Fibroblast of skin of right quadriceps (primary cell): ENCODE data around the gene CARTPT.

ENCODE experiments used
- DNase-seq: peaks from one replicate; pipeline ENCODE4 v3.0.0-alpha.2; 2013

Gene CARTPT

DNA sequence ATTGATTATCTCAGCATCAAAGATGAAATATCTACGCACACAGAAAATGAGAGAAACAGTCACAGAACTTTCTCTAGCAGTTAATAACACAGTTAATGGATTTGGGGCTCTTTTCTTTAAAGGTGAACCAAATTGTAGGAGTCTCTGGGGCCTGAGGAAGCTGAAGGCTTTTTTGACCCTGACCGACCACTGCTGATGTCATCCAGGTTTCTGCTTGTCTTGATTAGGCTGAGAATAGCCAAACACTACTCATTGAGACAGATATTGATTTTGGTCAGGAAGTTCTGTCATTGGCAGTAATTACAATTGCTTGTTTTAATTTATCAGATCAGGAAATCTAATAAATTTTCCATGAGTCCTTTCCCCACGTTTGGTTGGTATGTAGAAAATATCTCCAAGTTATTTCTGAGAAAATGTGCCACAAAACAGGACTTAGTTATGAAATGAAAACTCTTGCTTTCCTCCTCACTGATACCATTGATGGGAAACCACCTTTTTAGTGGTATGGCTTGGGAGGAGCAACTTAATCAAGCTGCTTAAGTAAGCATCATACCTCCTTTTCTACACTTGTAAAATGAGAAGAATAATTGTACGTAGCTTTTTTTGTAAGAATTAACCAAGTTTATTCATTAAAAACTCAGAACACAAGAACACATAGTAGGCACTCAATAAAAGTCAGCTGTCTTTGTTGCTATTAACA, 19.7 kb downstream of the CARTPT start:
- DNase-seq, result no peak

DNA sequence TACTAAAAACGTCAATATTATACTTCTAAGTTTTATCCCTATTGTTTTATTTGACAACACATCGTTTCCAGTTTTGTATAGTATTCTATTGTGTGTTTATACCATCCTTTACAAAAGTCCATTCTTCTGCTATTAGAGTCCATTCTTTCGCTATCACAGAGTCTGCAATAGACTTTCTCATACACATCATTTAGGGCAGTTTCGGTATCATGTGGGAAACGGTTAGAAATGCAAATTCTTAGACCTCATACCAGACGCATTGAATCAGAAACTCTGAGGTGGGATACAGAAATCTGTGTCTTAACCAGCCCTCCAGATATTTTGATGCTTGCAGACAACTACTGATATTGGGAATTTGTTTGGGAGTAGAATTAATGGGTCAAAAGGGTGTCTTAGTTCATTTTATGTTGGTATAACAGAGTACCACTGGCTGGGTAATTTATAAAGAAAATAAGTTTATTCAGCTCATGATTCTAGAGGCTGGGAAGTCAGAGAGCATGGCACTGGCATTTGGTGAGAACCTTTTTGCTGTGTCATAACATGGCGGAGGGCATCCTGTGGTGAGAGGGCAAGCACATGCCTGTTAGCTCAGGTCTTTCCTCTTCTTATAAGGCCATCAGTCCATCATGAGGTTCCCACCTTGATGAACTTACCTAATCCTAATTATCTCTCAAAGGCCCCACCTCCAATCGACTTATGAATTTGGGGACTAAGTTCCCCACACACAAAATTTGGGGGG, 21.1 kb downstream of the CARTPT start:
- no peak for DNase-seq

DNA sequence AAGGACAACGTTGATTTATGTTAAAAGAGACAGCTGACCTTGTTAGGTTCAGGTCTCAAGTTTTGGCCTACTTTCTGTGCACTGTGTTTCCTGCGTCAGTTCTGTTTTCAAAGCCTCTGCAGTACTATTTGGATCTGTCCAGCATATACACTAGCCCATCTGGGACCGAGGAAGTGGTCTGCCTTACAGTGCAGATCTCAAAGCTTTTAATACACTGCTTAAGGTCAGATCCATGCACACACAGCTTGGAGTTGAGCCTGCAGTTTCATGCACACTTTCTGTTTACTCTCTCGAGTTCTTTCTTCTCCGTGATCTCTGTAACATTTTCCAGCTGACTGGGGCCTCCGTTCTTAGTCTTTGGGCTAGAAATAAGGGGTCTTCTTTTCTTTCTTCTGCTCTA, 24.1 kb downstream of the CARTPT start:
- DNase-seq, result no peak

DNA sequence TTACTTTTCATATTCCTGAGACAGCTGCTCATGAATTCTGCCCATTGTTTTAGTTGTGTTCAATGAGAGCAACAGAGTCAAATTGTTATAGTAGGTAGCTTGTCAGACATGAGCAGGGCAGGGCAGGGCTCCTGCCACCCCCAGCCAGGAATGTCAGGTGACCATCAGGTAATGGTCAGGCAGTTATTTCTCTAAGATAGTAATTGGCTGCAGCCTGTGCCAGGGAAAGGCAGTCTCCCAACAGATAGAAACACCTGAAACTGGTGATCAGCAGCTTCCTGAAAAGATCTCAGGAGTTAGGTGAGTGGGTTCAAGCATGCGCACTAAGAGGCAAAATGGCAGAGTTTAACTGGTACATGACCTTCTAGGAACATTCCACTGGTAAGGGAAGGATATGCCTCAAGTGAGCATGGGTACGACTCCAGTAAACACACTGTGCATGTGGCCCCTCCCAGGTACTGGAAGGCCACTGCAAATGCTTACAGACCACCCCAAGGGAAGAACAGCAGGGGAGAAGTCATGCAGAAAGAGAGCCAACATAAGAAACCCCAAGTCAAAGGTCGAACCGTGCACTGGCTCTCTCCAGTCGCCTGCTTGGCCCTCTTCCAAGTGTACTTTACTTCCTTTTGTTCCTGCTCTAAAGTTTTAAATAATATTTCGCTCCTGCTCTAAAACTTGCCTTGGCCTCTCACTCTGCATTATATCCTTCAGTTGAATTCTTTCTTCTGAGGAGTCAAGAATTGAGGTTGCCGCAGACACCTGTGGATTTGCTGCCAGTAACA, 25.1 kb downstream of the CARTPT start:
- DNase-seq, result no peak

DNA sequence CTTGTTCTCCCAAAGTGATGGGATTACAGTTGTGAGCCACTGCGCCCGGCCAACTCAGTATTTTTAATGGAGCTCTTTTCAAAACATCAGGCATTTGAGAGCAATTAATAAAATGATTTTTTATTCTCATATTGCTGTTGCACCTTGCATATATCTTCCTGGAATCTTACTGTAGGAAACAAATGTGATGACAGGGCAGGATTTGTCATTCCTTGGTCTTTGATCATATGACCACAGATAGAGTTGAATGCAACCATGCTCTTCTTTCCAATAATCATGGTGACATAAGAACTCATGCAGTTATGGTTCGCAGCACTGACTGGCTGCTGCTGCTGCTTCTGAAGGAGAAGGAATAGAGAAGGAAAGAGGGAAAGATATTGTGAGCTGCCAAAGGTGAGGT, 28.1 kb downstream of the CARTPT start:
- DNase-seq, result no peak

DNA sequence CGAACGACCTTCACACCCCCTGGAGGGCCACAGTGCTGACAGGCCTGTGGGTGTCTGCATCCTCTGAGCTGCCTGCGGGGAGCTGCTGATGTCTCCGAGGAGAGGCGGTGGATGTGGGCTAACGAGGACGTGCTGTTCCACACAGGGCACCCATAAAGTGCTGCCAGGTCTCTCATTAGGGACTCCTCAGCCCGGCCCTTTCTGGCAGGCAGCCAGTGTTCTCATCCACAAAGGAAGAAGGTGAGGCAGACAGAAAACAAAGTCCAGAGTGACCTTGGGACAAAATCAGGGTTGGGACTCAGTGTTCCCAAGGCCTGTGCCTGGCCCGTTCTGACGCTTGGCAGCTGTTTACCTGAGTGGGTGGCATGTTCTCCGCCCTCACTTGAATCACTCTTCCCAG, 29.3 kb downstream of the CARTPT start:
- no peak for DNase-seq

DNA sequence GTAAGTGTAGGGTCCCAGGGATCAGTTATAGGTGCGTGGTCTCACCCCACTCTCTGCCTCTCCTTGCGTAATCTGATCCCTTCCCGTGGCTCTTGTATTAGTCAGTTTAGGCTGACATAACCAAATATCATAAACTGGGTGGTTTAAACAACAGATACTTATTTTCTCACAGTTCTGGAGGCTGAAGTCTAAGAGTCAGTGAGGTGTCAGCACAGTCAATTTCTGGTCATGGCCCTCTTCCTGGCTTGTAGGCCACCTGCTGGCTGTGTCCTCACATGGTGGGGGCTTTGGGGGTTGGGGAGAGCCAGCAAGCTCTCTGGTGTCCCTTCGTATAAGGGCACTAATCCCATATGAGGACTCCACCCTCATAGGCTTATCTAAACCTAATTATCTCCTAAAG, 32.3 kb downstream of the CARTPT start:
- no peak for DNase-seq

DNA sequence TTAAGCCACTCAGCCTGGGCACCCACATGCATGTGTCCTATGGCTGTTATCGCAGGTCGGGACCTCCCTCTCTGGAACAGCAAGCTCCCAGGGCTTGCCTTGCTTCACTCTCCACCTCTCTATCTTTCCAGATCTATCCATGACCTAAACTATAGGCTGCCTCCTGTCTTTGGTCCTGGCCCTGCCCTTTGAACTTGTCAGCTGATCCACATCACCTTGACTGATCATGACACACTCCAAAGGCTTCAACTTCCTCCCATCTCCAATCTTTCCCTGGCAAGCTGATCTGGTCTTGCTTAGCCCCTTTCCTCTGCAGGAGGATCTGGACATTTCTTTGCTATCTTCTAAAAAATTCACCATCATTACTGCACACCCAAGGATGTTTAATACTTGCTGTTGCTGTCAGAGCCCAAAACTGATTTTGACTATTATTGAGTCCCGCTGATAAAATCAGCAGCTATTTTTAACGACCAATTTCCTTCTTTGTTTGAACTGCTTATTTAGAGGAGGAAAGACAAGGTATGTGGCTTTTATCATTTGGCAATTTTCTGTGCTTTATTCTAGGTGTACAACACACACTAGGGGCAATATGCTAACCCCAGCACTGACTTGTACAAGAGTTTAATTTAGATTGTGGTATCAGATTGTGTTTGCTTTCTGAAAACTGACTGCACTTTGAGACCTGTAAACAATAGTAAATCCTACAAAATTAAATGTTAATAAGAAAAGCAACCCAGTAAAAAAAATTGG, 33.5 kb downstream of the CARTPT start:
- DNase-seq, result no peak

DNA sequence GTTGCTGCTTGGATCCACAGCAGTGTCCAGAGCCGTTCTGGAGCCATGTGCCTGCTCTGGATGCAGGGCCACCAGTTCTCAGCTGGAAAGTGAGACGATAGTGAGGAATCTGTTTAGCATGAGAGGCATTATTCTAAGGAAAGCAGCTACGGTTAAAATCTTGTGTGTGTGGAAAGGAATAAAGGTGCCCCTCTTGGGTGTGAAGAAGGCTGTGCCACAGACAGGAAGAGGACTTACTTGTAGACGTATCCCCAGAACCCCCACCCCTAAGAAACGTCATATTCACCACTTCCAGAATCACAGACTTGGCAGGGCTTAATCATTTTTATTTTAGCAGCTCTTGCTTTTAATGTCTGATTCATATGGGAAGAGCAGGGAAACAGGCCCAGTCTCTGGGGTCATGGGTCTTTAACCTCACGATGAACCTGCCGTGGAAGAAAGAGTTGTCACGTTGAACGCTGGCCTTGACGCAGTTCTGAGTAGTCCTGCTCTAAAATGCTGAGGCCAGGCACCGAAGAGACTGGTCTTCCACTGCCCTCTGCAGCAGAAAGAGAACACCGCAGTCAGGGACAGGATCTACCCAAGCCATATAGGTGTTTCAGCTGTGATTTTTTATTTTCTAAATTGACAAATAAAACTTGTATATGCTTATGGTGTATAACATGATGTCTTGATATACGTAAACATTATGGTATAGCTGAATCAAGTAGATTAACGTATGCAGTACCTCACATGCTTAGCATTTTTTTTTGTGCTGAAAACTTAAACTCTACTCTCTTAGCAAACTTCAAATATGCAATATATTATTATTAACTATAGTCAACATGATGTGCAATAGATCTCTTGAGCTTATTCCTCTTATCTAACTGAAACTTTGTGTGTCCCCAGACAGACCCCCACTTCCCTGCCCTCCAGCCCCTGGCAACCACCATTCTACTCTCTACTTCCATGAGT, 38.8 kb downstream of the CARTPT start:
- peak; percentile 52 for DNase-seq

DNA sequence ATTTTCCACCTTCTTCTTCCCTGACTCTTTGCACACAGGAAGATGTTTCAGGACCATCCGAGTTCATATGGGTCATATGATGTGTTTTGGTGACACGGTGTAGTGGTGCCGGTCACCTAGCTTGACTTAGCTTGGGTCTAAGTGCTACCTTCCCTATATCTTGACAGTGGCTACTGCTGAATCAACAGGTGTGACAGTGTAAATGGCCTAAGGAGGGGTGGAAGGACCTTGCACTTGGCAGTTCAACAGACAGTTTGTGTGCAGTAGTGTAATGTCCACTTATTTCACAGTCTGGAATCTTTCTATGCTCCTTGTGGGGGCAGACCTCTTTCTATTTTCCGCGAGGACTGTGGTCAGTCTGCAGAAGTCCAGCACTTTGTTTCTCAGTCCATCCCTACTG, 43.8 kb downstream of the CARTPT start:
- no peak for DNase-seq

DNA sequence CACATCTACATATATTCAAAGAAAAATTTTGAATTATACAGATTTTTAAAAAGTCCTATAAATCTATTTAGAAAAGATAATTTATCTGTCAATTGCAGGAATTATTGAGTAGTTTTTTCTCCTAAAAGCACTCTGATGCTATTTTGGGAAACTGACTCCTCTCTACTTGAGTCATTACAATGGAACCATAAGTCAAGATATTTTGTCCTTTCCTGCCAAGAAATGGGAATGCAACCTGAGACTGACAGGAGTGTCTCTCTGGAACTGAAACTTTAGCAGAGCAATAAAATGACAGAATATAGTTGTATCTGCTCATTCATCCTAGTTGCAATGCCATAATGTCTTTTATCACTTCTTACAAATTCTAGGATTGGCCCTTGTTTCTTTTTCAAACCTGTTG, 48.6 kb downstream of the CARTPT start:
- DNase-seq, result peak; percentile 54

DNA sequence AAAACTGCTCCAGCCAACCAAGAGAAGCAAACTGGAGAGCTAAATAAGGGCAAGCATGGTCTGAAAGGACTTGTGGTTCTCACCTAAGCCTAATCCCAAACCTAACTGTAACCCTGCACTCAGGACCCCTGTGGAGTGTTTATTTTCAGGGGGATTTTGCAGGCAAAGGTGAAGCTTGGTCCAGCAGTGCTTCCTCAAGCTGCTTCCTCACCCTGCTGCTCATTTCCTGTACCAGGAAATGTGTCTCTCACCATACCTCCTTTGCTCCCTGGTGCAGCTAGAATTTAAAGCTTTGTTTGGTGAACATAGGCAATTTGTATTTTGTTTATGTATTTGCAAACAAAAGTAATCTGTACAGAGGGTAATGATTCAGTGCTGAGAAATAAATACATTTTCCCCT, 50.2 kb downstream of the CARTPT start:
- no peak for DNase-seq

DNA sequence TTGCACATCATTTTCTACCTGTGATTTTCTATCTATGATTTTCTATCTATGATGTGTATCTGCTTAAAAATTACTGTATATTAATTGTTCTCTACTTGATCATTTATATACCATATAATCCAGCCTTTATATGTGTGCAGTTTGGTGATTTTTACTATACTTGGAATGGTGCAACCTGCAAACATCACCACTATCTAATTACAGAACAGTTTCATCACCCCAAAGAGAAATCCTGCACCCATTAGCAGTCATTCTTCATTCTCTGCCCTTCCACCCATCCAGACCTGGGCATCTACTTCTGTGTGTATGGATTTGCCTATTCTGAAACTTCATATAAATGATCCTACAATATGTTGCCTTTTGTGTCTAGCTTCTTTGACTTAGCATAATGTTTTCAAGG, 51.3 kb downstream of the CARTPT start:
- DNase-seq, result no peak
